Activated B cell treated with CpG ODN at 0.5 μM for 24 hours (primary cell): ENCODE measurements around the gene DOC2A. TPM values are rescaled to one million over a fixed set of nuclear protein-coding genes. Genes with fewer than 3 reads are reported as not detected.

Experiments used
- ATAC-seq: fragments of 200-7000 bp; cut with Tn5 transposase; one replicate; pipeline ENCODE4 v1.10.0; 2021; ENCODE audit warnings: low read depth, mild to moderate bottlenecking, moderate library complexity
- CTCF ChIA-PET: fragments of 350-600 bp; sonication (Branson Sonifier 250); formaldehyde crosslinking; loops from one replicate; lab custom pipeline; 2021; ENCODE audit warnings: antibody characterized with exemption; lab: Charles Lee
- POLR2A ChIA-PET: fragments of 350-600 bp; sonication (Branson Sonifier 250); formaldehyde crosslinking; loops from one replicate; lab custom pipeline; 2021; ENCODE audit warnings: antibody characterized with exemption; lab: Charles Lee
- DNase-seq: peaks from one replicate; pipeline ENCODE4 v3.0.0; 2022
- H3K27ac Mint-ChIP-seq: one replicate; pipeline ENCODE4 v1.8.0; 2020; ENCODE audit warnings: mixed read lengths
- H3K27me3 Mint-ChIP-seq: one replicate; pipeline ENCODE4 v1.8.0; 2021; ENCODE audit warnings: mixed read lengths
- H3K36me3 Mint-ChIP-seq: one replicate; pipeline ENCODE4 v1.8.0; 2021; ENCODE audit warnings: low read depth, mixed read lengths
- H3K4me1 Mint-ChIP-seq: one replicate; pipeline ENCODE4 v1.8.0; 2021; ENCODE audit warnings: mixed read lengths
- H3K4me3 Mint-ChIP-seq: one replicate; pipeline ENCODE4 v1.8.0; 2020; ENCODE audit warnings: mild to moderate bottlenecking, mixed read lengths
- H3K9me3 Mint-ChIP-seq: one replicate; pipeline ENCODE4 v1.8.0; 2020; ENCODE audit warnings: mixed read lengths
- CTCF ChIP-seq: fragments of 200-600 bp; IDR thresholded peaks from one replicate; pipeline ENCODE4 v1.8.0; 2022; ENCODE audit warnings: antibody characterized with exemption, mild to moderate bottlenecking
- intact Hi-C: fragments of 100-400 bp; cut with micrococcal nuclease; formaldehyde crosslinking; loops from one replicate; pipeline ENCODE4 v1.15.1; 2024
- total RNA-seq: library from RNA; stranded (reverse); gene quantifications from 2 replicates; pipeline ENCODE4 v1.2.3, GENCODE V29; 2022

DOC2A gene
- total RNA-seq, 1 donor from 2014 or later, result not detected

DNA sequence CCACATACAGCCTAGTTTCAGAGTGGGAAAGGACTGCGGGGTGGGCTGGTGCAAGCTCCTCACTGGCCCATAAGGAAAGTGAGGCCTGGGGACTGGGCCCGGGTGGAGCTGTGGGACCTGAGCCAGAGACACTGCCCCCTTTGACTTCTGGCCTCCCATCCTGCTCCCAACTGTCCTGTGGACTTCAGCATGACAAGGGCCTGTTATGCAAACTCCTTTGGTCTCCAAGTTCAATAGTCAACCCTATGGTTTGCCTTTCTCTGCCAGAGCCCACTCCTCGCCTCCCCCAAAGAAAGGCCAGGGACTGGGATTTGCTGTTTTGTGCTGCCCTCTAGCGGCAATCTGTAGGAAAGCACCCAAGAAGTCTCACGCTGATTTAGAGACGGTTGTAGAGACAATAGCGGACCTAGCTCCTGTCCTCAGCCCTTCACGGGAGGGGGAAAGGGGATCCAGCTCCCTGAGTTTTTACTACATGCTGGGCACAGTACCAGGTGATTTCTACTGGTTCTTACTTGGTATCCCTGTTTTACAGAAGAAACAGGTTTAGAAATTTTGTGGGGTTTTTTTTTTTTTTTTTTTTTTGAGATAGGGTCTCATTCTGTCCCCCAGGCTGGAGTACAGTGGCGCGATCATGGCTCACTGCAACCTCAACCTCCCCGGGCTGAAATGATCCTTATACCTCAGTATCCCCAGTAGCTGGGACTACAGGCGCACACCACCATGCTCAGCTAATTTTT is 21.4 kb upstream of the DOC2A start:
- no peaks in the 10 kb centered on the region for H3K36me3 Mint-ChIP-seq
- DNase-seq (no peak), ATAC-seq (peak; percentile 75)
- TF ChIP-seq CTCF, result peak; percentile 26
- no peak overlapping the region for H3K4me3 Mint-ChIP-seq
- peaks cover 8% of the 10 kb centered on the region for H3K4me1 Mint-ChIP-seq
- ChIA-PET CTCF (interaction anchor here (0.8 to 2.2 kb wide), 8 partner anchors 21 to 341 kb away, joined by 3 to 9 read pairs (median 4); partner anchors contain the start of genes ALDOA and KIF22), POLR2A (interaction anchor here (0.6 to 1.5 kb wide), 5 partner anchors 10 to 618 kb away, joined by 3 to 8 read pairs (median 4); partner anchors contain the start of gene ALDOA)
- H3K27me3 Mint-ChIP-seq, result peaks cover 54% of the 10 kb centered on the region
- no peak overlapping the region for H3K27ac Mint-ChIP-seq
- intact Hi-C loops, result loop anchor here (1.0 kb wide), 1 partner anchor 225 kb away; no protein-coding TSS in a partner anchor
- H3K9me3 Mint-ChIP-seq, result no peaks in the 10 kb centered on the region

DNA sequence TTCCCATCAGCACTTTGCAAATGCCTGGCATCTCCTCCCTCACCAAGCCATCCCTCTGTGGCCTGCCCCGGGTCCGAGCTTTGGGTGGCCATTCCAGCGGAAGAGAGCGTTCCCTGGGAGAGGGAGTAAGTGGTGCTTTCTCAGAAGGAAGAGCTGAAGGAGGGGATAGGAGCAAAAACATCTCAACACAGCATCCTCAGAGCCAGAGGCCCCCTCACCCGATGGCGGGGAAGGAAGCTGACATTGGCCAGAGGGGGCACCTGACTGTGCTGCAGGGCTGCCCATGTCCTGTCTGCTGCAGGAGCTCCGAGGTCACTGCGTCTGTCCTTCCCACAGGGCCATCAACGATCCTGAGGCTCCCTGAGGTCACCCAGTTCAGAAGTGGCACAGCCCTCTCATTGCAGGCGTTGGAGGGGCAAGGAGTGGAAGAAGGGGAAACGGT is 20.7 kb upstream of the DOC2A start:
- DNase-seq (no peak), ATAC-seq (no peak)
- peaks cover 59% of the 10 kb centered on the region for H3K27me3 Mint-ChIP-seq
- H3K36me3 Mint-ChIP-seq, result no peaks in the 10 kb centered on the region
- TF ChIP-seq CTCF, result no peak
- ChIA-PET POLR2A (interaction anchor here (1.4 to 1.5 kb wide), 2 partner anchors 22 to 34 kb away, joined by 3 to 5 read pairs; partner anchors contain the start of gene ALDOA), CTCF (interaction anchor here (0.8 to 2.2 kb wide), 5 partner anchors 34 to 335 kb away, joined by 3 to 9 read pairs (median 3); partner anchors contain the start of genes ALDOA and KIF22)
- H3K4me3 Mint-ChIP-seq, result no peak overlapping the region
- no peaks in the 10 kb centered on the region for H3K9me3 Mint-ChIP-seq
- intact Hi-C loops, result no loop called here
- H3K4me1 Mint-ChIP-seq, result peaks cover 8% of the 10 kb centered on the region
- H3K27ac Mint-ChIP-seq, result no peak overlapping the region

- no peak within 1 kb of the TSS for H3K4me3 Mint-ChIP-seq
- H3K27me3 Mint-ChIP-seq, result peaks cover 57% of the 10 kb centered on the region
- H3K9me3 Mint-ChIP-seq, result no peaks in the 10 kb centered on the region
- H3K36me3 Mint-ChIP-seq, result no peaks in the 10 kb centered on the region
- POLR2A ChIA-PET, result interaction anchor here (0.7 to 1.5 kb wide), 2 partner anchors 22 to 150 kb away, joined by 3 to 4 read pairs; a partner anchor contains a TSS
- TF ChIP-seq CTCF, result no peak
- ATAC-seq, result no peak
- intact Hi-C loops, result no loop called here
- H3K4me1 Mint-ChIP-seq, result peaks cover 8% of the 10 kb centered on the region
- H3K27ac Mint-ChIP-seq, result no peak within 1 kb of the TSS
- CTCF ChIA-PET, result interaction anchor here (0.8 to 2.2 kb wide), 3 partner anchors 34 to 331 kb away, joined by 3 to 9 read pairs (median 8); partner anchors contain the start of genes ALDOA and KIF22
- DNase-seq, result no peak
These were observed 20.1 kb upstream of the DOC2A start, which contains the start of gene TLCD3B for GRCh38 chr16:30030841-30031413. TSS of gene TLCD3B (minus strand) at chr16:30031271. CDS start at chr16:30030527, 744 bp downstream.

- intact Hi-C loops, result no loop called here
- ATAC-seq (no peak), DNase-seq (no peak)
- Mint-ChIP-seq H3K9me3 (no peaks in the 10 kb centered on the region), H3K27me3 (peaks cover 53% of the 10 kb centered on the region), H3K4me3 (no peak overlapping the region), H3K36me3 (no peaks in the 10 kb centered on the region), H3K4me1 (peaks cover 8% of the 10 kb centered on the region), H3K27ac (peak overlapping the region; percentile 46)
- no peak for TF ChIP-seq CTCF
- ChIA-PET POLR2A (no interaction called here), CTCF (interaction anchor here (2.2 kb wide), 1 partner anchor 35 kb away, joined by 8 read pairs; the partner anchor contains the start of gene ALDOA)
These were observed 19.3 kb upstream of the DOC2A start for GRCh38 chr16:30030011-30030685.
